HG02970 (cell line): Measurements from ENCODE around the gene PDXP.
A peak's percentile ranks its signal among the peaks of the same experiment; 100 is the strongest.

Experiments
- ATAC-seq: cut with Tn5 transposase; IDR thresholded peaks from one replicate; pipeline ENCODE4 v1.9.1; 2021; ENCODE audit warnings: mild to moderate bottlenecking, moderate library complexity, moderate number of reproducible peaks; ENCODE audit not compliant: unreplicated experiment, low FRiP score

PDXP gene

DNA sequence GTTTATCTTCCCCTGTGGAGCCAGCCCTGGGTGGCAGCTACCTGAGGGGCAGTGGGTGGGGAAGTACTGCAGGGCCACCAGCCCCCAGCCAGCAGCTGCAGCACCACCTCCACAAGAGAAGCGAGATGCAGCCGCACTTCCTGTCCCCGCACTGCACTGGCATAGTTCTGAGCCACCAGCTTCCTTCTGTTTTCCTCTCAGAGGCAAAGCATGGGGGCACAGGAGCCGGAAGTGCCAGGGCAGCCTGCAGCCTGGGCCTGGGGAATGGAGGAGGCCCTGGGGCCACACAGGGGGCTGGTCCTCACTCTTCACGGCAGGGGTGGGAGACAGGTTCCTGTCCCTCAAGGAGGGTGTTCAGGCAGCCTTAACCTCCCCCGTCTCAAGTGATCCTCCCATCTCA lies 31.0 kb upstream of the PDXP start:
- no peak for ATAC-seq

GRCh38 chr22:37628830-37629229 lies 29.7 kb upstream of the PDXP start:
- no peak for ATAC-seq

DNA sequence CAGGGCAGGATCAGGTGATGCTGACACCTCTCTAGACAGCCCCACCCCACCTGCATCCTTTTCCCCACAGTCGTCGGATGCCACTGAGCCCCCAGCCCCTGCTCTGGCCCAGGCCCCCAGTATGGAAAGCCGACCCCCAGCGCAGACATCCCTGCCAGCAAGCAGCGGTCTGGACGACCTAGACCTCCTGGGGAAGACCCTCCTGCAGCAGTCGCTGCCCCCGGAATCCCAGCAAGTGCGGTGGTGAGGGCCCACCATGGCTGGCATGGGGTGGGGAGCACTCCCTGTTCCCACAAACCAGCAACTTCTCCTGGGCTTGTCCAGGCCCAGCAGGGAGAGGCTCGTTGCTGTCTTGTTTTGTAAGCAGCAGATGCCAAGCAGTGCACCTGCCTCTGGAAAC lies 28.6 kb upstream of the PDXP start:
- no peak for ATAC-seq

GRCh38 chr22:37630839-37631435 lies 27.6 kb upstream of the PDXP start:
- no peak for ATAC-seq

DNA sequence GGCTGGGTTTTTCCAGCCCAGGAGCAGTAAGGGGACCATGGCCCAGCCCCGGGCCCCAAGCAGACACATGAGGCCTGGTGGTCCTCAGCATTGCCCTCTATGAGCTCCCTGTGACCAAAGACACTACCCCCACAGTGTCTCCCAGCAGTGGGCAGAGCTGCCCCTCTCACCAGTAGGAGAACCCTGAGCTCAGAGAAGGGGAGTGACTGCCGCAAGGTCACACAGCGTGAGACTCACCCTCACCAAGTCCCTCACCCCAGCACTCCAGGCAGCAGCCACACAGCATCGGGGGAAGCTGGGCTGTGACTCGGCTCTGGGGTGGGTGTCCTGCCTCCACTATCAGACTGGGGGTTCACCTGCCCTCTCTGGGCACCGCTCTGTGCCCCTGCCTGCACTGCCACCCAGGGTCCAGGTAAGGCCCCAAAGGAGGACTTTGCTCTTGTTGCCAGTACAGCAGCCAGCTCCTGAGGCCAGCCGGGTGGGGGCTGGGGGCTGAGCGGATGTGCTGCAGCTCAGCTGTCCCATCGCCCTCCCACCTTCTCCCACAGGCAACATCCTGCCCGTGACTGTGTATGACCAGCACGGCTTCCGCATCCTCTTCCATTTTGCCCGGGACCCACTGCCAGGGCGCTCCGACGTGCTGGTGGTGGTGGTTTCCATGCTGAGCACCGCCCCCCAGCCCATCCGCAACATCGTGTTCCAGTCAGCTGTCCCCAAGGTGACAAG lies 26.9 kb upstream of the PDXP start:
- ATAC-seq, result no peak

- ATAC-seq, result no peak
Observed at GRCh38 chr22:37632174-37633088, 26.1 kb upstream of the PDXP start.

DNA sequence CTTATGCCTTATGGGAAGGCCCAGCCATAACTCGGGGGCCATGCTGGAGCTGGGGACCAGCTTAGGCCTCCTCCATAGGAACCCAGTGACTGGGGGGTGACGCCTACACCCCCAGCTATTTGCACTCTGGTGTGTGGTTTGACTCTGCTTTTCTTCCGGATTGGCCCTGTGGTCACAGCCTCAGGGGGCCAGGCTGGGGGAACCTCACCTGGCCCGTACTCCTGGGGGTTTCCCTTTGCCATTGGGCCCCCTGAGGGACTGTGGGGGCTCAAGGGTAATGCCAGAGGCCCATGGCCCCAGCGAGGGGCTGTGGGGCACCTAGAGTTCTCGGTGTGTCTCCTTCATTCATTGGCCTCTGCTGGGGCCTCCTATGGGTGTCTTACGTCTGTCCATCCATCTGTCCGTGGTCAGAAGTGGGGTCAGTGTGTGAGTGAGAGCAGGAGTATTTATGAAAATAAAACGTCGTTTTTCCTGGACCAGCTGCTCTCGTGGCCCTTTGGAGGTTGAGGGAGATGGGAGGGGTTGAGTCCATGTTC lies 25.4 kb upstream of the PDXP start:
- ATAC-seq, result peak; percentile 47

DNA sequence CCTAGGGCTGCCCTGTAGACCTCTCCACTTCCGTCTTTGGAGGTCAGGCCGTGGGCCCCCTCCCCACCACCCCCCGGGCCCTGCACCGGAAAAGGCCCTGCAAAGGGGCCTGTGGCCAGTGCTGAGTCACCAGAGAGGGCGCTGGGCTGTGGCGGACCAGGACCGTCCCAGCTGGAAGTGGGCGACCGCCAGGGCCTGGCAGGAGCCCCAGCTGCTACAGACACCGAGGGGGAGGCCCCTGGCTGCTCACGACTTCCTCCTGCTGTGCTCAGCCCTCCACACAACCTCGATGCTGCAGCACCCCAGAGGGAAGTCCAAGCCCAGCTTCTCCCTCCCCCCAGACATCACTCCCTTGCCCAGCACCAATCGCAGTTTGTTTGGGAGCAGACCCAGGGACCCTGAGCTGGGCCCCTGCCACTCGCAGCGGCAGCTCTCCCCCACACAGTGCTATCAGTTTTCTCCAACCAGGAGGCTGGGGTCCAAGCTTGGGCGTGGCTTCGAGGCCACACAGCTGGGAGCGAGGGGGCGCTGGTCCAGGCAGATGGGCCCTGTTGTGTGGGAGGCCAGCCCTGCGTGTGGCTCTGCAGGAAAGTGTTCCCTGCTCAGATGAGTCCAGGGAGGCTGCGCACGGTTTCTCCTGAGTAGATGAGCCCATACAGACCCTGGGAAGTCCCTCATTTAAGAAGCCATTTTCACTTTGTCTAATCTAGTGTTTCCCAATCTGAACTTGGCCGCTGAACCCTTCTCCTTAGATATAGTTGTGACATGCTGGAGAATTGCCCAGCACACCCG lies 24.7 kb upstream of the PDXP start:
- peak; percentile 39 for ATAC-seq

DNA sequence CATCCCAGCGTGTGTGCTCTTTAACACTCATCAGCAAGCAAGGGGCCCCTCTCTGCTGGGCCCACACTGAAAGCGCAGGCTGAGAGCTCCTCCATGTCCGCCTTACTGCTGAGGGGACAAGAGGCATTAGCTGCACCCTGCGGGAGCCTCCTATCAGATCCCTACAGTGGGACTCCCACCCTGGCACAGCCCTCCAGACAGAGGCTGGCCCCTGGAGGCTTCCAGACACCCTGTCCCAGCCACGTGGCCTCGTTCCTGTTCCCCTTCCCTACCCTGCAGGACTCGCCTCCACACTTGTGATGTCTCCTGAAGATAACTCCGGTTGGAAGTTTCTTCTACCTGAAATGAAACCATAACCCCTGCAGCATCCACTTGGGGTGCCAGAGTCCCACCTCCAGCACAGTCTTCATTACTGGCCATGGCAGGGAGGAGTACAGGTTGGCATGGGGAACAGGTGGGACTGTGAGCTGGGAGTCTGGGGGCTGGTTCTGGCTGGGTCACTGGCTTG lies 24.1 kb upstream of the PDXP start:
- ATAC-seq, result no peak

- no peak for ATAC-seq
Observed at GRCh38 chr22:37635157-37635556, 23.4 kb upstream of the PDXP start.

GRCh38 chr22:37636186-37636948 lies 22.2 kb upstream of the PDXP start:
- no peak for ATAC-seq

GRCh38 chr22:37636949-37637273 lies 21.6 kb upstream of the PDXP start:
- ATAC-seq, result no peak

- no peak for ATAC-seq
Observed at GRCh38 chr22:37638391-37639069, 20.0 kb upstream of the PDXP start.

DNA sequence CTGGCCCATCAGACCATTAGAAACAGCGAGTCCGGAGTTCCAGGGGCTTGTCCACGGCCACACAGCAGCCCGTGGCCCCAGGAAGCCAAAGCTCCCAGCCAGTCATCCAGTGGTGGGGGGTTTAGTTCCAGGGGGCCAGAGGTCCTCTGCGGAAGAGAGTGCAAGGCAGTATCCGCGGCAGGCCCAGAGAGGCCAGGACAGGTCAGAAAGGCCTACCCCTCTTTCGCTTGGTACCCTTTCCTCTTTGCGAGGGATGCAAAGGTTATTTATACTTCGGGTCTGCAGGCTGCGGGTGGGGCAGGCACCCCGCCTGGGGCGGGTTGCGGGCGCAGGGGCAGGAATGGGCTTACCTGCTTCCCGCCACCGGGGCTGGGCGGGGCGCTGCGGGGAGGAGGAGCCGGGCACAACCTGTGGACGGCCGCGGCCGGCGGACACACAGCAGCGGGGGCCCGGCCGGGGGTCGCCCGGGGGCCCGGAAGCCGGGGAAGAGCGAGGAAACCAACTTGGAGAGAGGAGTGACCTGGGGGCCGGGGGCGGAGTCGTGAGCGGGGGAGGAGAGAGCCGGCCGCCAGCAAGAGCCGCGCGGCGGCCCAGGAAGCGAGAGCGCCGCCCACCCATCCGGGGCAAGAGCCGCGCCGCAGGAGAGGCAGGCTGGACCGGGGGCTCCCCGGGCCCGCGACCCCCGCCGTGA lies 19.3 kb upstream of the PDXP start, which contains the start of gene SH3BP1:
SH3BP1 (plus strand) TSS at position 600 of the 691 bp plus-strand sequence. CDS start 119 bp downstream, outside the sequence.
- no peak for ATAC-seq

DNA sequence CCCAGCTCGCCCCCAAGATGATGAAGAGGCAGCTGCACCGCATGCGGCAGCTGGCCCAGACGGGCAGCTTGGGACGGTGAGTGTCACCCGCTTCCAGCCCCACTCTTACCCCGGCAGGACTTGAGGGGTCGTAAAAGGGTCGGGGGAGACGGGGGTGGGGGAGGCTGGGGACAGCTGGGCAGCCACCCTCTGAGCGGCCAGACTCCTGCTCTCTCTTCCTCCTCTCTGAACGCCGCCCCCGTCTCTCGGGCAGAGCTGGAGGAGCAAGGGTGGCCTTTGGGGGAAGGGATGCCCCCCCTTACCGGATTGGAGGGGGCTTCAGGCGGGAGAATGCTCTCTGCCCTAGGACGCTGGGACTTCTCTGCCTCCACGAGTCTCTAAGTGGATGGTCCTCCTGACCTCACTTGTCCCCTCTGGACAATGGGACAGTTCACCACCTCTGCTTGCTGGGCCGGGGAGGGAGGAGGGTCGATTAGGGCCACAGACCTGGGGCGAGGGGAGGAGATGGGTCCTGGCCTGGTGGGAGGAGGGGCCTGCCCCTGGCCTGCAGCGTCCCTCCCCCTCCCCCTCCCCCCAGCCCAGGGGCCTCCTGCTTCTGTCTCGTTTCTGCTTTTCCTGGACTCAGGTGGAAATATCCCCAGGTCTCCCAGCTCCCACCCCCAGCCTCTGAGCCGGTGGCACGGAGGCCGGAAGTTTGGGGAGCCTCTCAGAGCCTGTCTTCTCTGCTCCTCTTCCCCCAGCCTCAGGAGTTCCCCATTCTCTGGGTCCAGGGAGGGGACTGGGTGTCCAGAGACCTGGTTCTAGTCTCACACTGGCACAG lies 18.5 kb upstream of the PDXP start:
- no peak for ATAC-seq

DNA sequence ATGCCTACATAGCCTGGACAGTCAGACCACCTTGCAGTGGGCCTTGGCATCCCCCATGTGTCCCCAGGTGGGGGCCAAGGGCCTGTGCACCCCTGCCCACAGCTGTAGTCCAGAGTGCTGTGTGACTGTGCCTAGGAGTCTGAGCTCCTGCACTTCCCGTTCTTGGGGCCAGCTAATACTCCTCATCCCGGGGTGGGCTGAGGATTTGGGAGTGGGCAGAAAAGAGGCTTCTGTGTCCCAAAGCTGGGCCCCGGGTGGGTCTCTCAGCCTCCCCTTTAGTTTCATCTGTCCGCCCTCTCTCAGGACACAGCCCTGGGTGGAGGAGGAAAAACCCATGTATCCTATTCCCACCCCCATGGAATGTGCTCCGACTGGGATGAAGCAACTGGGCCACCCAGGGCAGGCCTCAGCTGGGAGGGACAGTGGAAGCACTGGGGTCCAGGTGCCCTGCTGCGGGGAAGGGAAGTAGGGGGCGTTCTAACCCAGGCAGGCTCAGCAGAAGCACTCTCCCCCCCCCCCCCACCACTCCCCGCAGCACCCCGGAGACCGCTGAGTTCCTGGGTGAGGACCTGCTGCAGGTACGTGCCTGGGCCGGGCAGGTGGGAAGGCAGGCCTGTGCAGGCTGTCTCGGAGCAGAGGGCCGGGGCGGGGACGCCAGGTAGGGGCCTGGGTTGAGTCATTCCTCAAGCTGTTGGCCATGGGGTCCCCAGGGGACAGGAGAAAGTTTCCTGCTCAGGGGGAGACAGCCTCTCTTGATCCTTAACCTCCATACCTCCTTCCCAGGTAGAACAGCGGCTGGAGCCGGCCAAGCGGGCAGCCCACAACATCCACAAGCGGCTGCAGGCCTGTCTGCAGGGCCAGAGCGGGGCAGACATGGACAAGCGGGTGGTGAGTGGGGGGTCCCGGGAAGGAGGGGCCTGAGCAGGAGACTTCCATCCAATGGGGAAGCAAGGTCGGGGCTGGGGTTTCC lies 17.6 kb upstream of the PDXP start:
- no peak for ATAC-seq
